Mesendoderm (in vitro differentiated cells): ENCODE results near the gene LUZP1.

Source experiments
- DNase-seq: peaks from one replicate; pipeline ENCODE4 v3.0.0; 2013
- H2AK5ac ChIP-seq: 2 replicates; pipeline ENCODE4 v1.6.1; 2013; ENCODE audit warnings: low read length, inconsistent platforms
- H2BK120ac ChIP-seq: 2 replicates; pipeline ENCODE4 v1.6.1; 2013; ENCODE audit warnings: low read depth, mild to moderate bottlenecking, low read length, moderate library complexity, mixed read lengths
- H2BK15ac ChIP-seq: replicated peaks from 2 replicates; pipeline ENCODE4 v1.6.1; 2013; ENCODE audit warnings: low read depth, mild to moderate bottlenecking, moderate library complexity
- H2BK5ac ChIP-seq: 2 replicates; pipeline ENCODE4 v1.6.1; 2013; ENCODE audit warnings: low read length, inconsistent platforms
- H3K18ac ChIP-seq: 2 replicates; pipeline ENCODE4 v1.6.1; 2013; ENCODE audit warnings: mild to moderate bottlenecking, low read length, mixed read lengths
- H3K23ac ChIP-seq: one replicate; pipeline ENCODE4 v1.6.1; 2013; ENCODE audit warnings: low read length
- H3K27ac ChIP-seq: 2 replicates; pipeline ENCODE4 v1.5.1; 2013; ENCODE audit warnings: low read depth, mild to moderate bottlenecking, inconsistent platforms, low read length, moderate library complexity
- H3K27me3 ChIP-seq: 2 replicates; pipeline ENCODE4 v1.6.1; 2013; ENCODE audit warnings: low read length, control low read depth, mild to moderate bottlenecking, inconsistent platforms; ENCODE audit not compliant: insufficient read depth, poor library complexity
- H3K36me3 ChIP-seq: 2 replicates; pipeline ENCODE4 v1.6.1; 2013; ENCODE audit warnings: low read length, inconsistent platforms; ENCODE audit not compliant: control insufficient read depth, insufficient read depth
- H3K4ac ChIP-seq: one replicate; pipeline ENCODE4 v1.6.1; 2013; ENCODE audit warnings: low read depth, mild to moderate bottlenecking, low read length, moderate library complexity
- H3K4me1 ChIP-seq: 2 replicates; pipeline ENCODE4 v1.6.1; 2013; ENCODE audit warnings: low read depth, low read length, inconsistent platforms; ENCODE audit not compliant: control insufficient read depth
- H3K4me2 ChIP-seq: 2 replicates; pipeline ENCODE4 v1.6.1; 2013; ENCODE audit warnings: low read length
- H3K4me3 ChIP-seq: 2 replicates; pipeline ENCODE4 v1.5.1; 2013; ENCODE audit warnings: mild to moderate bottlenecking, low read length
- H3K56ac ChIP-seq: one replicate; pipeline ENCODE4 v1.6.1; 2013; ENCODE audit warnings: low read length
- H3K79me1 ChIP-seq: 2 replicates; pipeline ENCODE4 v1.6.1; 2013; ENCODE audit warnings: low read length, inconsistent platforms
- H3K79me2 ChIP-seq: 2 replicates; pipeline ENCODE4 v1.6.1; 2013; ENCODE audit warnings: mild to moderate bottlenecking, low read length; ENCODE audit not compliant: control insufficient read depth, insufficient read depth
- H3K9ac ChIP-seq: 2 replicates; pipeline ENCODE4 v1.6.1; 2013; ENCODE audit warnings: low read length, inconsistent platforms
- H4K5ac ChIP-seq: one replicate; pipeline ENCODE4 v1.6.1; 2013; ENCODE audit warnings: low read length
- H4K8ac ChIP-seq: one replicate; pipeline ENCODE4 v1.6.1; 2013; ENCODE audit warnings: low read depth, mild to moderate bottlenecking, control low read depth, low read length, moderate library complexity
- WGBS: extraction: QIAGEN DNeasy Blood & Tissue Kit; methylation state at CpG from one replicate; pipeline ENCODE4 v1.1.7; 2013; ENCODE audit warnings: low lambda C conversion rate, missing lambda C conversion rate; ENCODE audit not compliant: insufficient coverage; ENCODE audit errors: extremely low coverage; 5-methylcytosine and 5-hydroxymethylcytosine counted together

Gene LUZP1

DNA sequence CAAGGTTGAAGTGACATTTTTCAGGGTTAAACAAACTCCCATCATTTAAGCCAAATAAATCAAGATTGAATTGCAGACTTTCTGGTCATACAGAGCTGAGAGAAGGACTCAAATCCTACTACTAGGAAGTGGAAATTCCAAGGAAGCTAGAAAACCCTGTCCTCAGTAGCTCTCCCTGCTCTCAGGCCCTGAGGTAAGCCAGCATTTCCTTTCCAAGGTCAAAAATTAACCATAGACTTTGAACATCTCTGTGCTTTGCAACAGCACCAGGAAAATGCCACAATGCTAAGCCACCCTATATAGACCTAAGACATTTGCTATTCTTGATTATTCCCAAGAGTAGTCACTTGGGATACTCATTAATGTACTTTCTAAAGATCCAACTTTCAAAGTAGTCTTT lies 45.1 kb downstream of the LUZP1 start:
- no peak for DNase-seq
- no peak overlapping the region for H3K56ac ChIP-seq
- H3K27ac ChIP-seq, result no peak overlapping the region
- H3K9ac ChIP-seq, result no peak overlapping the region
- no peak overlapping the region for H2BK120ac ChIP-seq
- H2BK5ac ChIP-seq, result no peak overlapping the region
- no peak overlapping the region for H4K8ac ChIP-seq
- no peak overlapping the region for H3K4ac ChIP-seq
- no peak overlapping the region for H2BK15ac ChIP-seq
- H3K27me3 ChIP-seq, result no peaks in the 10 kb centered on the region
- no peaks in the 10 kb centered on the region for H3K36me3 ChIP-seq
- H3K79me2 ChIP-seq, result peaks cover 47% of the 10 kb centered on the region
- H3K23ac ChIP-seq, result no peak overlapping the region
- H4K5ac ChIP-seq, result no peak overlapping the region
- H3K4me1 ChIP-seq, result peaks cover 6% of the 10 kb centered on the region
- no peak overlapping the region for H2AK5ac ChIP-seq
- no peak overlapping the region for H3K18ac ChIP-seq
- H3K4me2 ChIP-seq, result no peak overlapping the region
- H3K4me3 ChIP-seq, result no peak overlapping the region
- H3K79me1 ChIP-seq, result peaks cover 25% of the 10 kb centered on the region

- no peak overlapping the region for H4K8ac ChIP-seq
- H2AK5ac ChIP-seq, result no peak overlapping the region
- H2BK15ac ChIP-seq, result no peak overlapping the region
- no CpG with 5 or more reads among the region's 4 CpGs for WGBS
- no peak overlapping the region for H3K4ac ChIP-seq
- H3K79me1 ChIP-seq, result peaks cover 25% of the 10 kb centered on the region
- H3K9ac ChIP-seq, result no peak overlapping the region
- no peak overlapping the region for H3K56ac ChIP-seq
- H2BK5ac ChIP-seq, result no peak overlapping the region
- no peak overlapping the region for H2BK120ac ChIP-seq
- H3K23ac ChIP-seq, result no peak overlapping the region
- H3K27me3 ChIP-seq, result no peaks in the 10 kb centered on the region
- peaks cover 48% of the 10 kb centered on the region for H3K79me2 ChIP-seq
- no peak overlapping the region for H3K4me2 ChIP-seq
- no peak overlapping the region for H3K4me3 ChIP-seq
- DNase-seq, result no peak
- H4K5ac ChIP-seq, result no peak overlapping the region
- H3K18ac ChIP-seq, result no peak overlapping the region
- no peaks in the 10 kb centered on the region for H3K36me3 ChIP-seq
- H3K4me1 ChIP-seq, result peaks cover 6% of the 10 kb centered on the region
- H3K27ac ChIP-seq, result no peak overlapping the region
Measured at GRCh38 chr1:23122796-23123195, 45.9 kb downstream of the LUZP1 start.

- Histone ChIP-seq H2AK5ac (no peak overlapping the region), H4K5ac (no peak overlapping the region), H3K27me3 (no peaks in the 10 kb centered on the region), H2BK15ac (no peak overlapping the region), H4K8ac (no peak overlapping the region), H3K18ac (no peak overlapping the region), H3K4me1 (peaks cover 6% of the 10 kb centered on the region), H3K79me1 (peaks cover 27% of the 10 kb centered on the region), H2BK5ac (no peak overlapping the region), H3K36me3 (no peaks in the 10 kb centered on the region), H2BK120ac (no peak overlapping the region), H3K56ac (no peak overlapping the region), H3K23ac (no peak overlapping the region), H3K4ac (no peak overlapping the region), H3K4me3 (no peak overlapping the region), H3K9ac (no peak overlapping the region), H3K4me2 (no peak overlapping the region), H3K27ac (no peak overlapping the region), H3K79me2 (peaks cover 51% of the 10 kb centered on the region)
- peak; percentile 44 for DNase-seq
- WGBS, result no CpG with 5 or more reads among the region's 4 CpGs
Measured at GRCh38 chr1:23122023-23122748, 46.5 kb downstream of the LUZP1 start.

GRCh38 chr1:23120383-23120782 lies 48.3 kb downstream of the LUZP1 start:
- H3K4me1 ChIP-seq, result peaks cover 6% of the 10 kb centered on the region
- no peak overlapping the region for H4K5ac ChIP-seq
- H3K9ac ChIP-seq, result no peak overlapping the region
- H3K18ac ChIP-seq, result no peak overlapping the region
- H3K4me2 ChIP-seq, result no peak overlapping the region
- no peak overlapping the region for H3K56ac ChIP-seq
- no peak overlapping the region for H3K4me3 ChIP-seq
- H2BK120ac ChIP-seq, result no peak overlapping the region
- no peak overlapping the region for H4K8ac ChIP-seq
- no peak overlapping the region for H3K4ac ChIP-seq
- no peaks in the 10 kb centered on the region for H3K27me3 ChIP-seq
- no peak overlapping the region for H3K23ac ChIP-seq
- H2AK5ac ChIP-seq, result no peak overlapping the region
- no peak overlapping the region for H2BK5ac ChIP-seq
- no peaks in the 10 kb centered on the region for H3K36me3 ChIP-seq
- H3K79me1 ChIP-seq, result peaks cover 26% of the 10 kb centered on the region
- H3K79me2 ChIP-seq, result peaks cover 46% of the 10 kb centered on the region
- DNase-seq, result no peak
- H3K27ac ChIP-seq, result no peak overlapping the region
- no peak overlapping the region for H2BK15ac ChIP-seq
- WGBS, result no CpG with 5 or more reads among the region's 3 CpGs

DNA sequence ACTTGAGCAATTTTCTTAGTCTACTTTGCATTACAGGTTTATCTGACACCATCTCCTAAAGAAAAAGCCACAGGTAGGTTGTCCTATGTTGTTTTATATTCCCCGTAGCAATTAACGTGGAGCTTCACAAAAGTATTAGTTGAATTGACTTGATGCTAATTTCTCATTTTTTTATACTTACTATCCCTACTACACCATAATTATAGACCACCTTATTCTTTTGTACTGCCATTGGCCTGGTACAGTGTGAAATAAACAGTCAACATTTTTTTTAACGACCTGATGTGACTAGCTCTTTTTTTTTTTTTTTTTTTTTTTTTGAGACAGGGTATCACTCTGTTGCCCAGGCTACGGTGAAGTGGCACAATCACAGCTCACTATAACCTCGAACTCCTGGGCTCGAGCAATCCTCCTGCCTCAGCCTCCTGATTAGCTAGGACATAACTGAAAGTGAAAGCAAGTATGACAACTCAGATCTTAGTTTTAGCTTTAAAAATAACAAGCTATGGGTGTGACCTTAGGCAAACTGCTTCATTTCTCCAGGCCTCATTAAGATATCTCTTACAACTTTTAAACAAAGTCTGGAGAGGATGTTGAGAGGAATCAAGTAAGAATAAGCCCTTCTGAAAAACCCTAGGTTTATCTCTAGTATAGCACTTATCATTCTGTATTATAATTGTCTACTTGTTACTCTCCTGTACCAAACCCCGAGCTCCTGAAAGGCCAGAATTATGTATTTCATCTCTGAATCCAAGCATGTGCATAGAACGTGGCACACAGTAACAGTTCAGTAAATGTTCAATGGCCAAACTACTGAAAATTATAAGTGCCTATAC lies 49.5 kb downstream of the LUZP1 start:
- H3K4ac ChIP-seq, result no peak overlapping the region
- no peak overlapping the region for H3K18ac ChIP-seq
- no peak overlapping the region for H3K27ac ChIP-seq
- H2AK5ac ChIP-seq, result no peak overlapping the region
- no peaks in the 10 kb centered on the region for H3K36me3 ChIP-seq
- no peak overlapping the region for H2BK5ac ChIP-seq
- no peak overlapping the region for H2BK15ac ChIP-seq
- no peak overlapping the region for H2BK120ac ChIP-seq
- no peak overlapping the region for H3K4me2 ChIP-seq
- DNase-seq, result no peak
- no peak overlapping the region for H3K23ac ChIP-seq
- no peak overlapping the region for H3K4me3 ChIP-seq
- H4K8ac ChIP-seq, result no peak overlapping the region
- peaks cover 25% of the 10 kb centered on the region for H3K79me1 ChIP-seq
- no peak overlapping the region for H3K56ac ChIP-seq
- H3K9ac ChIP-seq, result no peak overlapping the region
- H3K79me2 ChIP-seq, result peaks cover 46% of the 10 kb centered on the region
- H3K27me3 ChIP-seq, result no peaks in the 10 kb centered on the region
- H3K4me1 ChIP-seq, result peaks cover 6% of the 10 kb centered on the region
- no peak overlapping the region for H4K5ac ChIP-seq
- WGBS, result no CpG with 5 or more reads among the region's 8 CpGs
